T47D (cell line): ENCODE data around the gene RNF208.

Experiments used
- DNase-seq, 2 experiments: peaks; one replicate each; pipeline versions ENCODE4 v3.0.0 to v3.0.0-alpha.2; 2011 to 2012; ENCODE audit warnings: low read depth in 1 of 2, low spot score in 1 of 2
- JUND ChIP-seq: IDR thresholded peaks from 2 replicates; pipeline ENCODE4 v1.6.1; 2012; ENCODE audit warnings: low read depth
- in situ Hi-C: cut with HindIII; loops from 2 replicates; pipeline ENCODE4 v1.10.0; 2016; ENCODE audit warnings: low sequenced_read_pairs, low pct_unique_long_range_greater_than_20kb

RNF208 gene

DNA sequence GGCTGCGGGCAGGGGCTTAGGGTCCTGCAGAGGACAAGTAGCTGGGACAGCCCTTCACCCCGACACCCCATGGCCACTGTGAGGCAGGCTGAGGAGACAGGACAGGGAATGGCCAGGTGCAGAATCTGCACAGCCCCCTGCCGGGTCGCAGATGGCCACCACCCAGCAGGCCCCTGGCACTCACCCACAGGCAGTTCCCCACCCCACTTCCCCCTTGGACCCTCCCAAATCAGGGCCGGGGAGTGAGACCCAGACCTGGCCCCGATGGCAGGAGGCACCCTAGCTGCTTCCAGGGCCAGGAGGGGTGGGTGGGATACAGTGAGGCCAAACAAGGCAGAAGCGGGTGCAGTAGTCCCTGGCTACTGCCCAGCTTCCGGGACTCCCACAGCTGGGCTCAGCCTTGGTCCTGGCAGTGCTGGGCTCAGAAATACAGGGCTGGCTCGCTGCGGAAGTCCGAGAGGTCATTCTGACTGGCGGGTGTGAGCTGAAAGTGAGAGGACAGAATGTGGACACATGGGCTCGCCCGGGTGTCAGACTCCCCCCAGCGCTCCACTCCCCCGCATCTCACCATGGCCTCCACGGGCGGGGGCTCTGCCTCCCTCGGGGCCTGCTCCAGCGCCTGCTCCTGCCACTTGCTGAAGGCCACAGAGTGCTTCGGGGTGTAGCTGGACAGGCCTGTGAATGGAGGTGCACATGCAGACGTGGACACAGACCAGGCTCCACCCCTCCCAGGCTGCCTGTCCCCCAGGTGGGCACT lies 30.2 kb downstream of the RNF208 start:
- no peak for TF ChIP-seq JUND
- DNase-seq, result no peak
- in situ Hi-C loops, result no loop called here

DNA sequence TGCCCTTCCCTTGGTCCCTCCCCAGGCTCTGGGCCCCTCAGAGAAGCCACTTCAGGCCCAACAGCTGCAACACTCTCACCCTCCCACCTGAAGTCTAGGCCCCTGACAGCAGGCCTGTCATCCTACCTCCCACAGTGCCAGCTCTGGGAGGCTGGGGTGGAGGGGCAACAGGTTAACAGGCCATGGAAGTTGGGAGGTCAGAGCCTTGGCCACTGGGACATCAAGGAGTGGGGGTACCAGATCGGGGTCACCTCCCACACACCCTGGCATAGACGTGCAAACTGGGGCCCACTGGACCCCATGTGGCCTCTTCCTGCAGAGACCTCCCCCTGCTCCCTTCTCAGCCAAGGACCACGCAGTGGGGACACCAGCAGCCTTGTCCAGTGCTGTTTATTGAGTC lies 30.8 kb downstream of the RNF208 start:
- in situ Hi-C loops, result no loop called here
- DNase-seq, result no peak
- TF ChIP-seq JUND, result no peak

DNA sequence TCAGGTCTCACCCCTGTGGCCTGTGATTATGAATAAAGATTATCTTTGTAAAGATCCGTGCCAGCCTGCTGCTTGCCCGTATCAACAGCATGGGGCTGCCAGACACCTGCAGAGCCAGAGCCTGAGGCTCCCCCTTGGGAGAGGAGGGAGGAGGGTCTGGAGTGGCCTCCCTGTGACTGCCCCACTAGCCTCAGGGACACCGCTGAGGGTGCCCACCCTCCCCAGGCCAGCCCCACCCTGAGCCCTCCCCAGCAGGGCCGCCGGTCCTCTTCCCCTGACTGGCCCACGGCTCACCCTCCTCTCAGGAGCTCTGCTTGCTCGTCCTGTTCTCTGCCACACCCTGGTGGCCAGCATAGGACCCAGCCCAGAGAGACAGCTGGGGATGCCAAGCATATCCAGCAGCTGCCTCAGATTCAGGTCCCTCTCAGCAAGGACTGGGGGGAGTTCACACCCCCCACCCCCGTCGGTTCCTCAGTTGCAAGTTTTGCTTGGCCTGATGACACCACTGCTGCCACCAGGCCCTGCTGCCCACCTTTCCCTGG lies 31.7 kb downstream of the RNF208 start:
- no peak for TF ChIP-seq JUND
- peak in 1 of 2 experiments; percentile 82 for DNase-seq
- in situ Hi-C loops, result no loop called here

DNA sequence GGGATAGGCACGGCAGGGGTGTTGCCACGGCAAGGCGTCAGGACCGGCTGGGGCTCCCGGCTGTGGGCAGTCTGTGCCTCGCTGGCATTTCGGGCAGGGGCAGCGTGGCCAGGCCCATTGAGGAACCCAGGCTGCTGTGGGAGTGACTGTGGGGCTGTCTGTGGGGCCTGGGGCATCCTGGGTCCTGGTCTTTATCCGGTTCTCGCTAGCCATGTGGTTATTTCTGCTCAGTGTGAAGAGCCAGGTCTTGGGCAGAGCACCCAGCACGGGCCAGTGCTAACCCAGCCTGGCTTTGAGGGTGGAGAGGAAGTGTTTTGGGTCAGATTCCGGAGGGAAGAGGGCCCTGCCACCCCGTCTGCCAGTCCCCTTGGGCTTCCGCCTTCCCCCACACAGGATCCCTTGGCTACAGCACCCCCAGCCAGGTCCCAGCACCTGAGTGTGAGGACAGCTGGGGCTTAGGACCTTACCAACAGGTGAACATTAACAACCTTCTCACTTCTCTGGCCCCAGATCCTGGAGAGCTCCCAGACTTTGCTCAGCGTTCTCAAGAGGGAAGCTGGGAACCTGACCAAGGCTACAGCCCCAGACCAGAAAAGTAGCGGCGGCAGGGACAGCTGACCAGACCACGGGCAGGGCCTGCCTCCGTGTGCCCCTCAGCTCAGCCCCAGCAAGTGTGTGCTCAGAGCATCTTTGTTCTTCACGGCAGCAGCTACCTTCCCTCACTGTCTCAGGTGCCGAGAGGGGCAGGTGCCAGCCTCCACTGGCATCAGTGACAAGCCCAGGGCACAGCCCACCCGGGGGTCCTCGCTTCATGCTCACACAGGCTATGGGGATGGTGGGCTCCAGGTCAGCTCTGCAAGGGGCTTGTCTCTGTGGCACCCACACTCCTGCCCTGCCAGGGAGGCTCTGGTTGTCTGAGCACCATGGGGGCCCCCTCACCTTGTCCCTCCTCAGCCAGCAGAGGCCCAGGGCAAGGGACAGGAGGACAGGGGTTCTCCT lies 32.4 kb downstream of the RNF208 start:
- in situ Hi-C loops, result no loop called here
- DNase-seq, result no peak
- no peak for TF ChIP-seq JUND

DNA sequence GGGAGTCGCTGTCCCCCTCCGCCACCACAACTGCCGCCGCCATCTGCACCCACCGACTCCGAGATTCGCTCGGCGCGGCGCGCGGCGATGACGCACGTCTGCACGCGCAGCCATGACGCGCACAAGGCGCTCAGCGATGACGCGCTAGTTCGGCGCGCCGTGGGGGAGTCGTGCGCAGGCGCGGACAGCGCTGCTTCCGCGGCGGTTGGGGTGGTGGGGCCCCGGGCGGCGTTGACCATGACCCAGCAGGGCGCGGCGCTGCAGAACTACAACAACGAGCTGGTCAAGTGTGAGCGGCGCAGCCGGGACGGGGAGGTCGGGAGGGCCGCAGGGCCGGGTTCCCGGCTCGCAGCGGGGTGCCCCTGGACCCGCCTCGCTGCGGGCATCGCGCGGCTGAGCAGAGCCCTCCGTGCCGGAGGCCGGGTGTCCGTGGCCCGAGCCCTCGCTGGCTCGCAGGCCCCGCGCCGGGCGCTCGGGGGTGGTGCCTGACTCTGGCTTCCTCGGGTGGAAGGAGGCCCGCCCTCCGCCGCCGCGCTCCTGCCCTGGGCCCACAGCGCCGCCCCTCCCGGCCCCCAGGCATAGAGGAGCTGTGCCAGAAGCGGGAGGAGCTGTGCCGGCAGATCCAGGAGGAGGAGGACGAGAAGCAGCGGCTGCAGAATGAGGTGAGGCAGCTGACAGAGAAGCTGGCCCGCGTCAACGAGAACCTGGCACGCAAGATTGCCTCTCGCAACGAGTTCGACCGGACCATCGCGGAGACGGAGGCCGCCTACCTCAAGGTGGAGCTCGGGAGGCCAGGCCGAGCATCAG lies 33.3 kb downstream of the RNF208 start, which contains the start of the genes ANAPC2 and SSNA1:
TSS of gene ANAPC2 (minus strand) at position 71 of the 807 bp plus-strand sequence. CDS start at position 43, 28 bp downstream.
TSS of gene SSNA1 (plus strand) at position 187 of the 807 bp plus-strand sequence. CDS start at position 238, 51 bp downstream.
- TF ChIP-seq JUND, result no peak
- peak; percentile 79 to 98 for DNase-seq
- in situ Hi-C loops, result no loop called here

DNA sequence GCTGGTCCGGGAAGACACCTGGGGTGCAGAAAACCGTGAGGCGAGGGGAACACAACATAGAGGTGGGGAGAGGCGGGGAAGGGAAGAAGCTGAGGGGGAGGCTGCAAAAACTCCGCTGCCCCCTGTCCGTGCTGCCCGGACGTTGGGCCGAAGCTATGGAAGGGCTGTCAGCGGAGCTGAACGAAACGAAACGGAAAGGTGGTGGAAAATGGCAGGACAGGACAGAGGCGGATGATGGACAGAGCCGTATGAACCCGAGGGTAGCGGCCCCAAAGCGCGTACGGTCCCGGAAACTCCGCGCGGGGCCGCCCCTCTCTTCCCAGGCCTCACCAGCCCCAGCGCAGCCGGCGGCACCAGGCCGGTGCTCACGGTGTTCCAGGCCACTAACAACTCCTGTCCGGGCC lies 34.0 kb downstream of the RNF208 start:
- DNase-seq, result no peak
- TF ChIP-seq JUND, result no peak
- in situ Hi-C loops, result no loop called here

DNA sequence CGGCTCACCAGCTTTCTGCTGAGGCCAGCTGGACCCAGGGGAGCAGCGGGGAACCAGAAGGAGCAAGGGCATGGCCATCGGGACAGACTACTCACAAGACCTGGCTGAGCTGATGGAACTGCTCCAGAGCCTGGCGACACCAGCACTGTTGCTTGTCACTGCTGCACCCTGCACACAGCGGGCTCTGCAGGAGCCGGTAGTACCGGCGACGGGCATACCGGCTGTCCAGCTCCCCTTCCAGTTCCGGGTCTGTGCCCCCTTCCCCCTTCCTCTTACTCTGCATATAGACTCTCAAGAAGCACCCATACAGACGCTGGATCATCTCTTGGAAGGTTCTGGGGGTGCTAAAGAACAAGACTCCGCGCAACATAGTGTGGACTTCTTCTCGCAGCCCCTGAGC lies 34.7 kb downstream of the RNF208 start:
- TF ChIP-seq JUND, result no peak
- in situ Hi-C loops, result no loop called here
- DNase-seq, result no peak

DNA sequence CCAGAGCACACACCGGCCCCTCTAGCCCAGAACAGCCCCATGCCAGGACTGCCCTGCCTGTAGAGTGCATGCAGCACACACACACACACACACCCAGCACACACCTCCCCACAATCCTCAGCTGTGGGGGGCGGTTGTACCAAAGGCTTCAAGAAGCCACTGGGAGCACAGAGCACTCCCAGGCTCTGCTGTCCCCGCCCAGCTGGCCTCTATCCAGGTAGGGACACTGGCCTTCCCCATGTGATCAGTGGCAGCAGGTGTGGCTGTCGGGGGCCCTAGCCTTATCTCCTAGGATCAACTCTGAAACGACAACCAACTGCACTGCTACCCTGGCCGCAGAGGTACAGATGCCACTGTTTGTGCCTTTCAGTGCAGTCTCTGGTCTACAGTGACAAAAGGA lies 35.7 kb downstream of the RNF208 start:
- TF ChIP-seq JUND, result no peak
- in situ Hi-C loops, result no loop called here
- no peak for DNase-seq

DNA sequence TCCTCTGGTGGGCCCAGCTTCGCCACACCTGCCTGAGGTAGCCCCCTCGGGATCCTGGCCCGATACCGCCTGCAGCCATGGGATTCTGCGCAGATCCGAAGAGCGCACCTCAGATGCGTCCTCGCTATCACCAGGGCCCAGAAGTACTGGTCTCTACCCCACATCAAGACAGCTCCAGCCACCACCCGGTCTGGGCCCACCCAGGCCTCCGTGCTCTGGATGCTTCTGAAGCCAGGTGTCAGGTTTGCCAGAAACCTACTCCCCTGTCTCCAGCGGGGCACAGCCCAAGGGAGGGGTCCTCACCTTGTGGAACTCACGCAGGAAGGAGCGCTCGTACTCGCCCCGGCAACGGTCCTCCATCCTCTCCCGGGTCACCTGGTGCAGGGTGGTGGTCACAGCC lies 36.1 kb downstream of the RNF208 start:
- no peak for DNase-seq
- TF ChIP-seq JUND, result no peak
- in situ Hi-C loops, result no loop called here

DNA sequence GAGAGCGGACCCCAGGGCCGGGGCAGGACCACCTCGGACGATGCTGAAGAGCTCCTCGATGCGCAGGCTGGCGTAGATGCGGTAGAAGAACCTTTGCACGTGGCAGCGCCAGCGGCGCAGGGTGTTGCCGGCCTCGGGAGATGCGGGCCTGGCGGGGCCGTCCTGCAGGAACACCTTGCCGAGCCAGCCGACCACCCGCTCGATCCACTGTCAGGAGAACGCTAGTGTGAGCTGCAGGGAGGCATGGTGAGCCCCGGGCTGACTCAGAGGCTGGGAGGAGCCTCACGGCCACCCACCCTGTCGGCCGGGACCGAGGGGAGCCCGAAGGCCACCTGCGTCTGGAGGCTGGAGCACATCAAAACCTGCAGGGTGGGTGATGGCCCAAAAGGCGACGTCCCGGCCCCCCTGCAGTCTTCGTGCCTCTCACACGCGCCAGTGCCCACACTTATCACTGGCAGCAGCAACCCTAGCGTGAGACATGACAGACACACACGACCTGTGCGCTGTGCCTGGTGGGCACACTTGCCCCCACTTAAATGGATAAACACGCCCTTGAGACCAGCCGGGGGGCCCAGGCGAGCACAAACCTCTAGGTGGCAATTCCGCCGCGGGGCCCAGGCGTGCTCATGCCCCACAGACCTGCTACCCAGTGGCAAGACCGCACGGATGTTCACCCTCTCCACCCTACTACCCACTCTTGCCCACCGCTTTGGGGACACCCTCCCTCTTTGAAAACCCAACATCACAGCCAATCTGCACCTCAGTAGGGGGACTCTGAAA lies 37.0 kb downstream of the RNF208 start:
- TF ChIP-seq JUND, result no peak
- in situ Hi-C loops, result no loop called here
- no peak for DNase-seq

DNA sequence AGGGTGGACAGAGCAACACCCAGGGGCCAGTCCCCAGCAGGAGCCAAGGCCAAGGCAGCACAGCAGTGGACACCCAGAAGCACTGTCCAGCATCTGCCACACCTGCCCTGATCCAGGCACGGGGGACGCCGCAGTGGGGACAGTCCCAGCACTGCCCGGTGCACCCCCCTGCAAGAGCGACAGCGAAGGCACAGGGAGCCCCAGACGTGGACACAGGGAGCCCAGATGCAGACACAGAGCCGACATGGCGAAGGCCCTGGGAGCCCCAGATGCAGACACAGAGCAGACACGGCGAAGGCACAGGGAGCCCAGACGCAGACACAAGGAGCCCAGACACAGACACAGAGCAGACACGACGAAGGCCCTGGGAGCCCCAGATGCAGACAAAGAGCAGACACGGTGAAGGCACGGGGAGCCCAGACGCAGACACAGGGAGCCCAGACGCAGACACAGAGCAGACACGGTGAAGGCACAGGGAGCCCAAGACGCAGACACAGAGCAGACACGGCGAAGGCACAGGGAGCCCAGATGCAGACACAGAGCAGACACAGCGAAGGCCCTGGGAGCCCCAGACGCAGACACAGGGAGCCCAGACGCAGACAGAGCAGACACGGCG lies 38.0 kb downstream of the RNF208 start:
- in situ Hi-C loops, result no loop called here
- DNase-seq, result no peak
- TF ChIP-seq JUND, result no peak
